Omental fat pad (tissue), 4 donors: ENCODE data around the gene PMS1. TPM values are rescaled to one million over a fixed set of nuclear protein-coding genes. Genes with fewer than 3 reads are reported as not detected.

Source experiments
- ATAC-seq: fragments of 150-250 bp; one replicate; pipeline ENCODE4 v1.9.1; 2016; ENCODE audit warnings: mild to moderate bottlenecking, moderate library complexity; ENCODE audit not compliant: low FRiP score
- DNase-seq: peaks from one replicate; pipeline ENCODE4 v3.0.0-alpha.2; 2019; ENCODE audit warnings: low spot score
- total RNA-seq, 4 donors: library from RNA; depleted of rRNA; stranded (reverse); fragments of >200 nt; gene quantifications; one replicate each; pipeline ENCODE4 v1.1.0, GENCODE V29; 2016
- TF ChIP-seq, protein P1 (sequence below), 3 donors: fragments of 450-650 bp; IDR thresholded peaks; one replicate each; pipeline ENCODE4 v1.5.1; 2016 to 2017; ENCODE audit warnings: antibody characterized with exemption in 3 of 3, mild to moderate bottlenecking in 3 of 3, moderate library complexity in 2 of 3

Gene PMS1
- total RNA-seq, 4 donors from 2014 or later: 16.8 to 29.8 (median 19.5) TPM

DNA sequence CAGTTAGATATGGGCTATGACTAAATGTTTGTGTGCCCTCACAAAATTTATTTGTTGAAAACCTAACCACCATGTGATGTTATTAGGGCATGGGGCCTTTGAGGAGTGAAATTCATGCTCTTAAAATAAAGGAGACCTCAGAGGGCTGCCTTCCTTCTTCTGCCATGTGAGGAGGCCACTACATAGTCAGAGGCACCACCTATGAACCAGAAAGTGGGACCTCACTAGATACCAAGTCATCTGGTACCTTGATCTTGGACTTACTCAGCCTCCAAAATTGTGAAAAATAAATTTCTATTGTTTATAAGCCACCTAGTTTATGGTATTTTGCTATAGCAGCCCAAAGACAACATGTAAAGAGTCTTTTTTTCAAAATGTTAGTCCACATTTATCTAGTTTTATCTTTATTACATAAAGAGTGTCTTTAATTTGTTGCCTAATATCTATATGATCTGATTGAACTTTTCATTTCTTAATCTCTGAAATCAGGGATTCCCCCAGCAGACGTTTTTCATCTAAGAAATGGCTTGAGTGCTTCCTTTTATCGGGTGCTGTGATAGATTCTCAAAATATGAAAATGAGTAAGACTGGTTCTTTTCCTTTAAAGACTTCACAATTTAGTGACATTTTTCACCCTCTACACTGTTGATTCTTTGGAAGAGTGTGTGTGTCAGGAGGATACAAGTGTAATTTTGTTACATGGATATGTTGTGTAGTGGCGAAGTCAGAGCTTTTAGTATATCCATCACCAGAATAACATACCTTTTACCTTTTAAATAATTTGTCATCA, 34.2 kb downstream of the PMS1 start:
- DNase-seq: no peak
- TF ChIP-seq, protein P1, sequence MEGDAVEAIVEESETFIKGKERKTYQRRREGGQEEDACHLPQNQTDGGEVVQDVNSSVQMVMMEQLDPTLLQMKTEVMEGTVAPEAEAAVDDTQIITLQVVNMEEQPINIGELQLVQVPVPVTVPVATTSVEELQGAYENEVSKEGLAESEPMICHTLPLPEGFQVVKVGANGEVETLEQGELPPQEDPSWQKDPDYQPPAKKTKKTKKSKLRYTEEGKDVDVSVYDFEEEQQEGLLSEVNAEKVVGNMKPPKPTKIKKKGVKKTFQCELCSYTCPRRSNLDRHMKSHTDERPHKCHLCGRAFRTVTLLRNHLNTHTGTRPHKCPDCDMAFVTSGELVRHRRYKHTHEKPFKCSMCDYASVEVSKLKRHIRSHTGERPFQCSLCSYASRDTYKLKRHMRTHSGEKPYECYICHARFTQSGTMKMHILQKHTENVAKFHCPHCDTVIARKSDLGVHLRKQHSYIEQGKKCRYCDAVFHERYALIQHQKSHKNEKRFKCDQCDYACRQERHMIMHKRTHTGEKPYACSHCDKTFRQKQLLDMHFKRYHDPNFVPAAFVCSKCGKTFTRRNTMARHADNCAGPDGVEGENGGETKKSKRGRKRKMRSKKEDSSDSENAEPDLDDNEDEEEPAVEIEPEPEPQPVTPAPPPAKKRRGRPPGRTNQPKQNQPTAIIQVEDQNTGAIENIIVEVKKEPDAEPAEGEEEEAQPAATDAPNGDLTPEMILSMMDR (IDR thresholded peaks at IDR 0.05): no peak
- no peak for ATAC-seq

DNA sequence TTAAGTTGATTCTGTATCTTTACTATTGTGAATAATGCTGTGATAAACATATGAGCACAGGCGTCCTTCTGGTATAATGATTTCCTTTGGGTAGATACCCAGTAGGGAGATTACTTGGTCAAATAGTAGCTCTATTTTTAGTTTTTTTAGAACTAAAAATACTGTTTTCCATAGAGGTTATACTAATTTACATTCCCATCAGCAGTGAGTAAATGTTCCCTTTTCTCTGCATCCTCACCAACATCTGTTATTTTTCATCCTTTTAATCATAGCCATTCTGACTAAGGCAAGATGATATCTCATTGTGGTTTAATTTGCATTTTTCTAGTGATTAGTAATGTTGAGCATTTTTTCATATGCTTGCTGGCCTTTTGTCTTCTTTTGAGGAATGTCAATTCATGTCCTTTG, 35.1 kb downstream of the PMS1 start:
- no peak for ATAC-seq
- TF ChIP-seq, protein P1 (IDR thresholded peaks at IDR 0.05): no peak
- DNase-seq: no peak

DNA sequence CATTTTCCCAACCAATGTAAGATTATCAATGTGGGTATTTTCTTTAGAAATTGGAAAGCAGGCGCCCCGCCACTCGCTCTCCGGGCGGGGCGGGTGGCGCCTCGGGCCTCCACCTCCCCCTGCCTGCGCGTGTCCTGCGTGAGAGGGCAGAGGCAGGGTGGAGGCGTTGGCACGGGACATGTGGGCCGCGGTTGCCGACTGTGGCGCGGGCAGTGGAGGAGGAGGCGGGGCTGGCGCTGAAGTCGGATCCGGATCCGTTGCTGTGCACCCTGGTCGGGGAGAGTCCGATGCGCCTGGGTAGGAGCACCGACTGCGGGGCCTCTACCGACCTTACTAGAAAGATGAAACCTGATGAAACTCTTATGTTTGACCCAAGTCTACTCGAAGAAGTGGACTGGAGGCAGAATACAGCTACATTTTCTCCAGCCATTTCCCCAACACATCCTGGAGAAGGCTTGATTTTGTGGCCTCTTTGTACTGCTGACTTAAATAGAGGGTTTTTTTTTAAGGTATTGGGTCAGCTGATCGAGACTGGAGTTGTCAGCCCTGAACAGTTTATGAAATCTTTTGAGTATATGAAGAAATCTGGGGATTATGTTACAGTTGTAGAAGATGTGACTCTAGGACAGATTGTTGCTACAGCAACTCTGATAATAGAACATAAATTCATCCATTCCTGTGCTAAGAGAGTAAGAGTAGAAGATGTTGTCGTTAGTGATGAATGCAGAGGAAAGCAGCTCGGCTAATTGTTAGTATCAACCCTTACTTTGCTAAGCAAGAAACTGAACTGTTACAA, 37.9 kb downstream of the PMS1 start:
- DNase-seq (no peak), ATAC-seq (no peak)
- TF ChIP-seq, protein P1 (IDR thresholded peaks at IDR 0.05): no peak

DNA sequence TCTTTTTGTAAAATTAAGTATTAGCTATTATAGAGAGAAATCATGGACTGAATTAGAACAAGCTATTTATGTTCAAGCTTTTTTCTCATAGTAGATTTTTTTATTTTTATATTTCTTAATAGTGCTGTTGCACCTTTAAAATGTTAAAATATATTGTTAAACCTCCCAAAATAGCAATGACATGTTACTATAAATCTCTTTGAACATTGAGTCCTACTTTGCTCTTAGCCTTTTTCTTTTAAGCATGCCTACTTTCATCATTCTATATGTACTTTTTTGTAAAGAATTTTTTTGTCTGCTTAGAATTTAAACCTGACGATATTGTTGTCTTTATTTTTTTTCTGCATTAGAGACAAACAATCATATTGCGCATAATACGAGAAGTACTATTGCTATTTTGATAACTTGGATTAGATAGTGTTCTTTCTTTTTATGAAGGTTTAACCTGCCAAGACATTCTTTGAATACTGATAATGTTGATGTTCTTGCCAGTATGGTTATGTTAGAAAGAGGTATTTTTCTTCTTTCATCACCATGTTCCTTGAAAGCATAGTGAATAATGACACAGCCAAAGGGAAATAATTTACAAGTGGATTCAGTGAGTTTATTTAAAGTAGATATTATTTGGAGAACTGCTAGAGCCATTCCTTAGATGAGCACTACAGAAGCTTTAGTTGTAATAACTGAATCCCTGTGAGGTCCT, 40.6 kb downstream of the PMS1 start:
- no peak for ATAC-seq
- DNase-seq: no peak
- TF ChIP-seq, protein P1 (IDR thresholded peaks at IDR 0.05): no peak

DNA sequence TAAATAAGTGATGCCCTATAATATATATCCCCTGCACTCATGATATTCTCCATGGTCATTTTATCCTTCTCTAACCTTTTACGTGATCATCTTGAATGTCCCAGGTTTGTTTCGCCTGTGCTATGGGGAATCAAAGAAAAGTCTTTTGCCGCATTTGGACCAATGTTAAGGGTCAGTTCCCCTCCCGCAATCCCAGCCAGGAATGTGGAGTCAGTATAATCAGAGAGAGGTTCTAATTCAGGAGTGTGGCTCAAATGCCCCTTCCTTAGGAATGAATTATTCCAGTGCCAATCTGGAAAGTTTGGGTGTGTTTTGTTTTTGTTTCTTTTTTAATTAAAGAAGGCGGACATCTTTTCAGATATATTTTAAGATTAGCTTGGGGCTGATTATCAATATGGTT, 41.8 kb downstream of the PMS1 start:
- no peak for ATAC-seq
- TF ChIP-seq, protein P1 (IDR thresholded peaks at IDR 0.05): no peak
- no peak for DNase-seq

DNA sequence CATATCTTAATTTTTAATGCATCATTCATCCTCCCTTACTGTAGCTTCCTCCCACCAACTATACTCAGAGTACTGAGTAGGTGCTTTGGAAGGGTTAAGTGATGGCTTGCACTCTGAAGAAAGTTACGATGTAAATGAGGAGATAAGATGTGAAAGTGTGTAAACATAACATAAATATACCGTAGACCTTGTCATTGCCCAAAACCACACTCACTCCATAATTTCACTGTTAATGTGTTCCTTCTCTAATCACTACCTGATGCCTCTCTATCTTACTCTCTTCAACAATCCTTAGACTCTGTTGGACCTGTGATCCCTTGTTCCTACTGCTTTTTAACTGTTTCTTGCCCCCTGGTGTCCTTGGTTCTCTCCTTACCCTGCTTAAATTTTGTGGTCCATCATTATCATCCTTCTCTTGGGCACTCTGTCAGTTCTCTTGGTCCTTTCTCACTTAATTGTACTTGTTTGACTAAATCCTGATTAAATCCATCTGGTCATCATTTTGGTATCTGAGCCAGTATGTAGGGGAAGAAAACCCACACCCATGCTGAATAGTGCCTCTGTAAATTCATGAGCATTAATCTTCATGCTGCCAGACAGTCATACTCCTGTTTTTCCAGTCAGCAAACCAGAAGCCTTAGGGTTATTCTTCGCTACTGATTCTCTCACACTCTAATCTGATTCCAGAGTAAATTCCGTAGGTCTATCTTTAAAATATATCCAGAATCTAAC, 45.0 kb downstream of the PMS1 start:
- DNase-seq (no peak), ATAC-seq (no peak)
- TF ChIP-seq, protein P1 (IDR thresholded peaks at IDR 0.05): no peak
